Stomach (tissue), 4 donors: ENCODE data around the gene PCP2.

Experiments
- POLR2A ChIP-seq, 4 donors: fragments of 450-650 bp; IDR thresholded peaks; one replicate each; pipeline ENCODE4 v1.6.1; 2016; ENCODE audit warnings: antibody characterized with exemption in 4 of 4, control low read depth in 2 of 4, mild to moderate bottlenecking in 1 of 4, moderate library complexity in 1 of 4
- TF ChIP-seq, protein P1 (sequence below), 7 experiments: fragments of 450-650 bp in 4 of 7; fragments of 200-600 bp in 3 of 7; sonication (generic) in 3 of 7; IDR thresholded peaks; one replicate each; pipeline ENCODE4 v1.5.1; 2016 to 2019; ENCODE audit warnings: antibody characterized with exemption in 7 of 7, control low read depth in 2 of 7, mild to moderate bottlenecking in 1 of 7

DNA sequence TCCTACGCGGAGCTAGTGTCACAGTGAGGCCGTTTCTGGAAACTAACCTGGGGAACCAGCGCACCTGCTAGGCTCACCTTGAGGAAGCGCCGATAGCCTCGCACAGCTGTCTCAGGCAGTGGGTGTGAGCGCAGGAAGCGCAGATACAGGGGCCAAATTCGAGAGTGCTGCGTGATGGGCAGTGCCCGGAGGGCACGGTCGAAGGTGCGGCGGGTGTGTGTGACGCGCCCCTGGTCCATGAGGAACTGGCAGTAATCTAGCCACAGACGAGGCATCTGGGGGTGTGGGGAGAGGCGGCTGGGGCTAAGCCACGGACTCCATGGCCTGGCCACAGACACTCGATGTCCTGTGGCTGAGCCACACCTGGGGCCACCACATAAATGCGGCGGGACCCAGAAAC lies 6.4 kb downstream of the PCP2 start:
- TF ChIP-seq, protein P1, sequence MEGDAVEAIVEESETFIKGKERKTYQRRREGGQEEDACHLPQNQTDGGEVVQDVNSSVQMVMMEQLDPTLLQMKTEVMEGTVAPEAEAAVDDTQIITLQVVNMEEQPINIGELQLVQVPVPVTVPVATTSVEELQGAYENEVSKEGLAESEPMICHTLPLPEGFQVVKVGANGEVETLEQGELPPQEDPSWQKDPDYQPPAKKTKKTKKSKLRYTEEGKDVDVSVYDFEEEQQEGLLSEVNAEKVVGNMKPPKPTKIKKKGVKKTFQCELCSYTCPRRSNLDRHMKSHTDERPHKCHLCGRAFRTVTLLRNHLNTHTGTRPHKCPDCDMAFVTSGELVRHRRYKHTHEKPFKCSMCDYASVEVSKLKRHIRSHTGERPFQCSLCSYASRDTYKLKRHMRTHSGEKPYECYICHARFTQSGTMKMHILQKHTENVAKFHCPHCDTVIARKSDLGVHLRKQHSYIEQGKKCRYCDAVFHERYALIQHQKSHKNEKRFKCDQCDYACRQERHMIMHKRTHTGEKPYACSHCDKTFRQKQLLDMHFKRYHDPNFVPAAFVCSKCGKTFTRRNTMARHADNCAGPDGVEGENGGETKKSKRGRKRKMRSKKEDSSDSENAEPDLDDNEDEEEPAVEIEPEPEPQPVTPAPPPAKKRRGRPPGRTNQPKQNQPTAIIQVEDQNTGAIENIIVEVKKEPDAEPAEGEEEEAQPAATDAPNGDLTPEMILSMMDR (IDR thresholded peaks at IDR 0.05), result no peak
- TF ChIP-seq POLR2A (IDR thresholded peaks at IDR 0.05), result no peak
